Renal cortex interstitium (tissue), 11 donors: ENCODE results near the gene GUCY2D. TPM values are rescaled to one million over a fixed set of nuclear protein-coding genes. Genes with fewer than 3 reads are reported as not detected.
"Not testable (repeated sequence)": the region's sequence is repeated elsewhere in the genome, so short reads cannot be mapped to it uniquely, and the experiment has no call there.

Source experiments
- DNase-seq, 11 donors: peaks; one replicate each; pipeline ENCODE4 v3.0.0-alpha.2; 2013; ENCODE audit warnings: low read depth in 9 of 11, low spot score in 4 of 11; ENCODE audit errors: extremely low read depth in 1 of 11
- polyA plus RNA-seq, 3 donors: library from polyadenylated mRNA; unstranded; fragments of 120-200 nt; gene quantifications; one replicate each; pipeline ENCODE4 v1.2.1, GENCODE V29; 2013; ENCODE audit not compliant: insufficient read length in 3 of 3

The GUCY2D gene
- polyA plus RNA-seq, 3 donors = 0.26 to 0.78 (median 0.47) TPM

GRCh38 chr17:8056232-8056975 is 54.0 kb downstream of the GUCY2D start:
- DNase-seq = no peak

- DNase-seq = no peak
Measured at GRCh38 chr17:8056976-8057625, 54.7 kb downstream of the GUCY2D start.

GRCh38 chr17:8057691-8058114 is 55.3 kb downstream of the GUCY2D start:
- DNase-seq = peak in 8 of 11 donors; percentile 58 to 79 (median 66)

- no peak for DNase-seq
Measured at GRCh38 chr17:8059131-8059530, 56.7 kb downstream of the GUCY2D start.

- DNase-seq = peak in 4 of 11 donors; percentile 62 to 75 (median 66)
Measured at GRCh38 chr17:8060274-8060673, 57.9 kb downstream of the GUCY2D start.

GRCh38 chr17:8061851-8062250 is 59.4 kb downstream of the GUCY2D start:
- DNase-seq = not testable (repeated sequence)

GRCh38 chr17:8062435-8062806 is 60.0 kb downstream of the GUCY2D start:
- no peak for DNase-seq

GRCh38 chr17:8062807-8063483 is 60.5 kb downstream of the GUCY2D start:
- DNase-seq = no peak

- no peak for DNase-seq
Measured at GRCh38 chr17:8063761-8064534, 61.5 kb downstream of the GUCY2D start.

GRCh38 chr17:8064561-8065019 is 62.2 kb downstream of the GUCY2D start:
- no peak for DNase-seq

- DNase-seq = no peak
Measured at GRCh38 chr17:8066841-8067775, 64.7 kb downstream of the GUCY2D start.

- no peak for DNase-seq
Measured at GRCh38 chr17:8067806-8068205, 65.4 kb downstream of the GUCY2D start.

GRCh38 chr17:8068736-8069586 is 66.5 kb downstream of the GUCY2D start:
- no peak for DNase-seq

- DNase-seq = no peak
Measured at GRCh38 chr17:8069587-8069860, 67.1 kb downstream of the GUCY2D start.
